Panc1 (cell line): ENCODE data around the gene GPC6. TPM values are rescaled to one million over a fixed set of nuclear protein-coding genes. Genes with fewer than 3 reads are reported as not detected.

Source experiments
- ATAC-seq: fragments of 200-7000 bp; cut with Tn5 transposase; 2 replicates; pipeline ENCODE4 v1.9.1; 2020; ENCODE audit warnings: mild to moderate bottlenecking, moderate library complexity
- BruUV-seq: library from RNA; stranded (reverse); fragments of 400-500 nt; replicated peaks from 2 replicates; lab custom pipeline; 2021; lab: Mats Ljungman, UMichigan
- CTCF ChIA-PET: fragments of 300-600 bp; sonication (Branson Sonifier 250); formaldehyde crosslinking; loops from one replicate; lab custom pipeline; 2022; ENCODE audit warnings: antibody characterized with exemption; lab: Charles Lee
- POLR2A ChIA-PET: fragments of 300-600 bp; sonication (Branson Sonifier 250); formaldehyde crosslinking; loops from one replicate; lab custom pipeline; 2022; ENCODE audit warnings: antibody characterized with exemption; lab: Charles Lee
- DNase-seq: peaks from one replicate; pipeline ENCODE4 v3.0.0-alpha.2; 2010; ENCODE audit warnings: low read depth, low spot score
- H3K27ac ChIP-seq: 2 replicates; pipeline ENCODE4 v1.5.1; 2011; ENCODE audit warnings: mild to moderate bottlenecking, low read length, inconsistent platforms
- H3K27me3 ChIP-seq: fragments of 200-500 bp; sonication (Bioruptor generic); 2 replicates; pipeline ENCODE4 v1.6.0; 2014; ENCODE audit warnings: low read length, inconsistent platforms; ENCODE audit not compliant: control insufficient read depth, insufficient read depth
- H3K36me3 ChIP-seq: fragments of 200-500 bp; sonication (Bioruptor generic); 2 replicates; pipeline ENCODE4 v1.5.1; 2014; ENCODE audit warnings: inconsistent platforms, mild to moderate bottlenecking, low read length, moderate library complexity; ENCODE audit not compliant: control insufficient read depth, insufficient read depth
- H3K4me1 ChIP-seq: 2 replicates; pipeline ENCODE4 v1.5.1; 2011; ENCODE audit warnings: inconsistent platforms, mild to moderate bottlenecking, low read length, moderate library complexity; ENCODE audit not compliant: control insufficient read depth, insufficient read depth
- H3K4me3 ChIP-seq, 2 experiments: 2 replicates each; pipeline ENCODE4 v1.5.1; 2011 to 2012; ENCODE audit warnings: low read depth in 2 of 2, low read length in 2 of 2, mild to moderate bottlenecking in 2 of 2, inconsistent platforms in 1 of 2, moderate library complexity in 1 of 2
- H3K9me3 ChIP-seq: fragments of 200-500 bp; sonication (Bioruptor generic); 2 replicates; pipeline ENCODE4 v1.5.1; 2014; ENCODE audit warnings: low read depth, mild to moderate bottlenecking, inconsistent platforms, low read length, moderate library complexity; ENCODE audit not compliant: control insufficient read depth, insufficient read depth
- POLR2AphosphoS5 ChIP-seq: IDR thresholded peaks from 2 replicates; pipeline ENCODE4 v1.6.1; 2012; ENCODE audit warnings: mild to moderate bottlenecking, low read depth, low read length, moderate library complexity
- SIN3A ChIP-seq: IDR thresholded peaks from 2 replicates; pipeline ENCODE4 v1.6.1; 2012; ENCODE audit warnings: low read depth, mild to moderate bottlenecking, low read length, moderate library complexity, borderline replicate concordance; ENCODE audit not compliant: insufficient read depth
- TCF7L2 ChIP-seq: IDR thresholded peaks from 2 replicates; pipeline ENCODE4 v1.6.1; 2011; ENCODE audit warnings: mild to moderate bottlenecking, low read depth, low read length, inconsistent platforms
- in situ Hi-C: cut with HindIII; loops from 2 replicates; pipeline ENCODE4 v1.10.0; 2016; ENCODE audit warnings: low sequenced_read_pairs, low pct_unique_long_range_greater_than_20kb
- intact Hi-C: fragments of 100-400 bp; cut with micrococcal nuclease; formaldehyde crosslinking; loops from one replicate; pipeline ENCODE4 v1.10.0; 2022; ENCODE audit not compliant: unreplicated experiment
- total RNA-seq: library from RNA; stranded (reverse); gene quantifications from one replicate; pipeline ENCODE4 v1.2.1, GENCODE V29; 2021; ENCODE audit not compliant: unreplicated experiment
- TF ChIP-seq, protein P1 (sequence below), 2 experiments: IDR thresholded peaks; 2 replicates each; pipeline ENCODE4 v1.6.1; 2011 to 2012; ENCODE audit warnings: low read depth in 2 of 2, control low read depth in 1 of 2, low read length in 1 of 2, mild to moderate bottlenecking in 1 of 2, moderate library complexity in 1 of 2; ENCODE audit not compliant: insufficient read depth in 1 of 2
- TF ChIP-seq, protein P2 (sequence below): fragments of 450-650 bp; IDR thresholded peaks from 2 replicates; pipeline ENCODE4 v1.5.1; 2017; ENCODE audit warnings: mild to moderate bottlenecking

Gene GPC6
- total RNA-seq, 1 experiment from 2014 or later = 4.8 TPM

DNA sequence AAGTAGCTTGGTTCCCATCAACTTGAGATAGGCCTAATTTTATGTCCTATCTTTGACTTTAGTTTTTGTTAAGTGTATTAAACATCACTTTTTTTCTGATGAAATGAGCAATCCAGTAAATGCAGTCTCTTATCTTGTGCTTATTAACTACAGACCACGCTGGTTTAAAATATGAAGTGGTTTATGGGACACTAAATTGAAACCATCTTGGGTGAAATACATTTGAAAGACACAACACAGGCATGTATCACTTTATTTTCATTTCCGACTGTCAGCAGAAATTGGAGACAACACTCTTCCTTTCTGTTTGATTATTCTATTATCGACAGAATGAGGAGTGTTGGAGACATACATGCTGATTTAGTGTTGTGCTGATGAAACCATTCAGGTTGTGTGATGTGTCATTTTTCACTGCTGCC lies 447.7 kb downstream of the GPC6 start:
- TF ChIP-seq, protein P1, sequence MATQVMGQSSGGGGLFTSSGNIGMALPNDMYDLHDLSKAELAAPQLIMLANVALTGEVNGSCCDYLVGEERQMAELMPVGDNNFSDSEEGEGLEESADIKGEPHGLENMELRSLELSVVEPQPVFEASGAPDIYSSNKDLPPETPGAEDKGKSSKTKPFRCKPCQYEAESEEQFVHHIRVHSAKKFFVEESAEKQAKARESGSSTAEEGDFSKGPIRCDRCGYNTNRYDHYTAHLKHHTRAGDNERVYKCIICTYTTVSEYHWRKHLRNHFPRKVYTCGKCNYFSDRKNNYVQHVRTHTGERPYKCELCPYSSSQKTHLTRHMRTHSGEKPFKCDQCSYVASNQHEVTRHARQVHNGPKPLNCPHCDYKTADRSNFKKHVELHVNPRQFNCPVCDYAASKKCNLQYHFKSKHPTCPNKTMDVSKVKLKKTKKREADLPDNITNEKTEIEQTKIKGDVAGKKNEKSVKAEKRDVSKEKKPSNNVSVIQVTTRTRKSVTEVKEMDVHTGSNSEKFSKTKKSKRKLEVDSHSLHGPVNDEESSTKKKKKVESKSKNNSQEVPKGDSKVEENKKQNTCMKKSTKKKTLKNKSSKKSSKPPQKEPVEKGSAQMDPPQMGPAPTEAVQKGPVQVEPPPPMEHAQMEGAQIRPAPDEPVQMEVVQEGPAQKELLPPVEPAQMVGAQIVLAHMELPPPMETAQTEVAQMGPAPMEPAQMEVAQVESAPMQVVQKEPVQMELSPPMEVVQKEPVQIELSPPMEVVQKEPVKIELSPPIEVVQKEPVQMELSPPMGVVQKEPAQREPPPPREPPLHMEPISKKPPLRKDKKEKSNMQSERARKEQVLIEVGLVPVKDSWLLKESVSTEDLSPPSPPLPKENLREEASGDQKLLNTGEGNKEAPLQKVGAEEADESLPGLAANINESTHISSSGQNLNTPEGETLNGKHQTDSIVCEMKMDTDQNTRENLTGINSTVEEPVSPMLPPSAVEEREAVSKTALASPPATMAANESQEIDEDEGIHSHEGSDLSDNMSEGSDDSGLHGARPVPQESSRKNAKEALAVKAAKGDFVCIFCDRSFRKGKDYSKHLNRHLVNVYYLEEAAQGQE (IDR thresholded peaks at IDR 0.05; ENCODE audit: insufficient read depth in 1 of 2, low read depth in 2 of 2, low read length in 1 of 2) = no peak
- TF ChIP-seq SIN3A (no peak), POLR2AphosphoS5 (no peak)
- CTCF ChIA-PET = no interaction called here

DNA sequence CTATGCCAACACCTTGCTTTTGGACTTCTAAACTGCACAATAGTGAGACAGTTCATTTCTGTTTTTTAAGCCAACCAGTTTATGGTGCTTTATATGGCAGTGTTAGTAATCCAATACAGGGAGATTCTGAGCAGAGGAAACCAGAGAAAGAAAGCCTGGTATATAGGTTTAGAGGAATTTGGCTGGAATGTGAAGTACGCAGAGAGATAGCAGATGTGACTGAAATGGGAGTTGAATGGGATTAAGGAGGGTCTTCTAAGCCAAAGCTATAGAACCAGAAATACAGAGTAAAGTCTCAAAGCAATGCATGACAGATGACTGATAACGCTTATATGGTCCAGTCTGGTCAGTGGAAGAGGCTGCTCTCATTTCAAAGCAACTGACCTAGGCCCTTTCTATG lies 453.7 kb downstream of the GPC6 start:
- no TSS peak for BruUV-seq
- intact Hi-C loops = no loop called here

More for the DNA sequence above, 447.7 kb downstream of the GPC6 start:
- Histone ChIP-seq H3K4me1 (no peaks in the 10 kb centered on the region), H3K36me3 (no peaks in the 10 kb centered on the region), H3K27me3 (no peaks in the 10 kb centered on the region), H3K9me3 (no peaks in the 10 kb centered on the region), H3K27ac (no peak overlapping the region), H3K4me3 (no peak overlapping the region)
- no TSS peak for BruUV-seq
- DNase-seq (no peak), ATAC-seq (no peak)
- POLR2A ChIA-PET = no interaction called here
- intact Hi-C loops (no loop called here), in situ Hi-C loops (no loop called here)

More for the DNA sequence above, 453.7 kb downstream of the GPC6 start:
- Histone ChIP-seq H3K4me3 (no peak overlapping the region), H3K27me3 (no peaks in the 10 kb centered on the region), H3K4me1 (no peaks in the 10 kb centered on the region), H3K9me3 (no peaks in the 10 kb centered on the region), H3K36me3 (no peaks in the 10 kb centered on the region), H3K27ac (no peak overlapping the region)
- TF ChIP-seq TCF7L2 = no peak
- TF ChIP-seq, protein P1 (IDR thresholded peaks at IDR 0.05; ENCODE audit: insufficient read depth in 1 of 2, low read depth in 2 of 2, low read length in 1 of 2) = no peak
- TF ChIP-seq POLR2AphosphoS5 = no peak
- TF ChIP-seq, protein P2, sequence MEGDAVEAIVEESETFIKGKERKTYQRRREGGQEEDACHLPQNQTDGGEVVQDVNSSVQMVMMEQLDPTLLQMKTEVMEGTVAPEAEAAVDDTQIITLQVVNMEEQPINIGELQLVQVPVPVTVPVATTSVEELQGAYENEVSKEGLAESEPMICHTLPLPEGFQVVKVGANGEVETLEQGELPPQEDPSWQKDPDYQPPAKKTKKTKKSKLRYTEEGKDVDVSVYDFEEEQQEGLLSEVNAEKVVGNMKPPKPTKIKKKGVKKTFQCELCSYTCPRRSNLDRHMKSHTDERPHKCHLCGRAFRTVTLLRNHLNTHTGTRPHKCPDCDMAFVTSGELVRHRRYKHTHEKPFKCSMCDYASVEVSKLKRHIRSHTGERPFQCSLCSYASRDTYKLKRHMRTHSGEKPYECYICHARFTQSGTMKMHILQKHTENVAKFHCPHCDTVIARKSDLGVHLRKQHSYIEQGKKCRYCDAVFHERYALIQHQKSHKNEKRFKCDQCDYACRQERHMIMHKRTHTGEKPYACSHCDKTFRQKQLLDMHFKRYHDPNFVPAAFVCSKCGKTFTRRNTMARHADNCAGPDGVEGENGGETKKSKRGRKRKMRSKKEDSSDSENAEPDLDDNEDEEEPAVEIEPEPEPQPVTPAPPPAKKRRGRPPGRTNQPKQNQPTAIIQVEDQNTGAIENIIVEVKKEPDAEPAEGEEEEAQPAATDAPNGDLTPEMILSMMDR = no peak
- TF ChIP-seq SIN3A = no peak
- in situ Hi-C loops = no loop called here
- ChIA-PET CTCF (no interaction called here), POLR2A (no interaction called here)
- DNase-seq (no peak), ATAC-seq (no peak)
